AG09309 (cell line): ENCODE measurements around the gene TMEM244.

Experiments
- DNase-seq: peaks from one replicate; pipeline ENCODE4 v3.0.0-alpha.2; 2010; ENCODE audit warnings: low read depth
- H3K4me3 ChIP-seq: 2 replicates; pipeline ENCODE4 v1.5.1; 2011; ENCODE audit warnings: mild to moderate bottlenecking, low read depth, low read length, moderate library complexity; ENCODE audit not compliant: control insufficient read depth
- CTCF ChIP-seq: IDR thresholded peaks from 2 replicates; pipeline ENCODE4 v1.5.1; 2011; ENCODE audit warnings: mild to moderate bottlenecking, low read depth, low read length, inconsistent platforms; ENCODE audit not compliant: insufficient read depth, control insufficient read depth; ENCODE audit errors: missing control alignments

Gene TMEM244

GRCh38 chr6:129901910-129902309, 40.8 kb upstream of the TMEM244 start:
- no peak for DNase-seq
- no peak for TF ChIP-seq CTCF
- H3K4me3 ChIP-seq = no peak overlapping the region

GRCh38 chr6:129895692-129896091, 34.6 kb upstream of the TMEM244 start:
- DNase-seq = no peak
- TF ChIP-seq CTCF = no peak

GRCh38 chr6:129894921-129895320, 33.8 kb upstream of the TMEM244 start:
- H3K4me3 ChIP-seq = no peak overlapping the region
- TF ChIP-seq CTCF = no peak
- no peak for DNase-seq

More at GRCh38 chr6:129895692-129896091, 34.6 kb upstream of the TMEM244 start:
- H3K4me3 ChIP-seq = no peak overlapping the region

- TF ChIP-seq CTCF = peak; percentile 16
- DNase-seq = no peak
- no peak overlapping the region for H3K4me3 ChIP-seq
Observed at GRCh38 chr6:129893640-129894039, 32.5 kb upstream of the TMEM244 start.

GRCh38 chr6:129890701-129891100, 29.6 kb upstream of the TMEM244 start:
- no peak for DNase-seq
- no peak overlapping the region for H3K4me3 ChIP-seq
- TF ChIP-seq CTCF = no peak

GRCh38 chr6:129890164-129890563, 29.0 kb upstream of the TMEM244 start:
- TF ChIP-seq CTCF = no peak
- DNase-seq = no peak

GRCh38 chr6:129889580-129889979, 28.5 kb upstream of the TMEM244 start:
- H3K4me3 ChIP-seq = no peak overlapping the region
- no peak for TF ChIP-seq CTCF
- peak; percentile 59 for DNase-seq

More at GRCh38 chr6:129890164-129890563, 29.0 kb upstream of the TMEM244 start:
- H3K4me3 ChIP-seq = no peak overlapping the region
